KG1 (cell line): ENCODE results near the gene STX2.
"Not testable (repeated sequence)": the region's sequence is repeated elsewhere in the genome, so short reads cannot be mapped to it uniquely, and the experiment has no call there.

Source experiments
- DNase-seq: peaks from one replicate; lab custom pipeline; 2025; lab: John Stamatoyannopoulos, UW

The STX2 gene

GRCh38 chr12:130870442-130871285 lies 31.6 kb upstream of the STX2 start:
- DNase-seq: no peak

GRCh38 chr12:130868412-130868811 lies 29.4 kb upstream of the STX2 start:
- DNase-seq: no peak

GRCh38 chr12:130863298-130863697 lies 24.2 kb upstream of the STX2 start:
- DNase-seq: no peak

- DNase-seq: not testable (repeated sequence)
Measured at GRCh38 chr12:130862771-130863170, 23.7 kb upstream of the STX2 start.

DNA sequence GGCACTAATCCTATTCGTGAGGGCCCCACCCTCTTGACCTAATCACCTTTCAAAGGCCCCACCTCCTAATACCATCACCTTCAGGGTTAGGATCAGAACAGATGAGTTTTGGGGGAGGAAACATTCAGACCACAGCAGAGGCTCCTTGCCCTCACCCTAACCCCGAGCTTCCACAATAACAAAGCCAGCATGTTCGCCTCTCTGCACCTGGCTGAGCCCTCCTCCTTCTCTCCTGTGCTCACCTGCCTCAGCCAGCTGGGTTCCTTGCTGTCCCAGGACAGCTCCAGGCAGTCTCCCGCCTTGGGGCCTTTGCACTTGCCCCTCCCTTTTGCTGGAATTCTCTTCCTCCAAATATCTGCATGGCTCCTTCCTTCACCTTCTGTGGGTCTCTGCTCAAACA lies 23.1 kb upstream of the STX2 start:
- no peak for DNase-seq

DNA sequence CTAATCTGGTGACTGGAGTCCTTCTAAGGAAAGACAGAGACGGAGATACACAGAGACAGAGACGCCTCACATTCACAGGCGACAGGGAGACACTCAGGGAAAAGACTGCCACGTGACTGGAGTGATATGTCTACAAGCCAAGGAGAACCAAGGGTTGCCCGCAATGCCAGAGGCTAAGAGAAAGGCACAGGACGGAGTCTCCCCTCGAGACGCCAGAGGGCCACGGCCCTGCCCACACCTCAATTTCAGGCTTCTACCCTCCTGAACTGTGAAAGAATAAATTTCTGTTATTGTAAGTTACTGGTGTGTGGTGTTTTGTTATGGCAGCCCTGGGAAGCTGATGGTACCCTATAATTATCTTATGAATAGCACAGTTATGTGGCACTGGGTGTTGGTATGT lies 21.3 kb upstream of the STX2 start:
- no peak for DNase-seq

- no peak for DNase-seq
Measured at GRCh38 chr12:130859161-130859560, 20.1 kb upstream of the STX2 start.

- DNase-seq: no peak
Measured at GRCh38 chr12:130858084-130858483, 19.0 kb upstream of the STX2 start.

- no peak for DNase-seq
Measured at GRCh38 chr12:130856088-130856487, 17.0 kb upstream of the STX2 start.

GRCh38 chr12:130850418-130851021 lies 11.5 kb upstream of the STX2 start:
- DNase-seq: no peak

- no peak for DNase-seq
Measured at GRCh38 chr12:130849561-130850417, 10.7 kb upstream of the STX2 start.

DNA sequence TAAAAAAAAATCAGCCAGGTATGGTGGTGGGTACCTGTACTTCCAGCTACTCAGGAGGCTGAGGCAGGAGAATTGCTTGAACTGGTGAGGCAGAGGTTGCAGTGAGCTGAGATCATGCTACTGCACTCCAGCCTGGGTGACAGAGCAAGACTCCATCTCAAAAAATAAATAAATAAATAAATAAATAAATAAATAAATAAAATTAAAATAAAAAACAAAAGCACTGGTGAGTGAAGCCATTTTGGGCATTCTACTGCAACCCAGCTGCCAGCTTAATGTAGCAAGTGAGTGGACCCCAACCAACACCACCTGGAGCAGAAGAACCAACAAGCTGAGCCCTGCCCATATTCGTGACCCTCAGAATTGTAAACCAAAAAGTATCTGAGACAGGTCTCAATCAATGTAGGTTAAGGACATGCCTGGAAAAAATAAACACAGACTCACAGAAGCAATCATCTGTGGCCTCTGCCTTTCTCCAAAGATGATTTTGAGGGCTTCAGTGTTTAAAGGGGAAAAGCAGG lies 9.8 kb upstream of the STX2 start:
- not testable (repeated sequence) for DNase-seq

DNA sequence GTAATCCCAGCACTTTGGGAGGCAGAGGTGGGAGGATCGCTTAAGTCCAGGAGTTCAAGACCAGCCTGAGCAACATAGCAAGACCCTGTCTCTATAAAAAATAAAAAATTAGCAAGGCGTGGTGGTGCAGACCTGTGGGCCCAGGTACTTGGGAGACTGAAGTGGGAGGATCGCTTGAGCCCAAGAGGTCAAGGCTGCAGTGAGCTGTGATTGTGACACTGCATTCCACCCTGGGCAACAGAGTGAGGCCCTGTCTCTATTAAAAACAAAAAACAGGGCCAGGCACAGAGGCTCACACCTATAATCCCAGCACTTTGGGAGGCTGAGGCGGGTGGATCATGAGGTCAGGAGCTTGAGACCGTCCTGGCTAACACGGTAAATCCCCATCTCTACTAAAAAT lies 9.1 kb upstream of the STX2 start:
- DNase-seq: not testable (repeated sequence)

DNA sequence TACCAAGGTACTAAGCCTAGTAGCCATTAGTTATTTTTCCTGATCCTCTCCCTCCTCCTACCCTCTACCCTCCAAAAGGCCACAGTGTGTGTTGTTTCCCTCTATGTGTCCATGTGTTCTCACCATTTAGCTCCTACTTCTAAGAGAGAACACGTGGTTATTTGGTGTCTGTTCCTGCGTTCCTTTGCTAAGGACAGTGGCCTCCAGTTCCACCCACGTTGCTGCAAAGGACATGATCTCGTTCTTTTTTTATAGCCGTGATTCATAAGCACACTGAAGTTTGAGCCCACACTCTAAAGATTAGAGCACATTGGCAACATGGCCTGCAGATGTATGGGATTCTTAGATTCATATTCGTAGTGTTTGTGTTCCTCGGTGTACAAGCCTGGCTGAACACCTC lies 8.1 kb upstream of the STX2 start:
- no peak for DNase-seq

DNA sequence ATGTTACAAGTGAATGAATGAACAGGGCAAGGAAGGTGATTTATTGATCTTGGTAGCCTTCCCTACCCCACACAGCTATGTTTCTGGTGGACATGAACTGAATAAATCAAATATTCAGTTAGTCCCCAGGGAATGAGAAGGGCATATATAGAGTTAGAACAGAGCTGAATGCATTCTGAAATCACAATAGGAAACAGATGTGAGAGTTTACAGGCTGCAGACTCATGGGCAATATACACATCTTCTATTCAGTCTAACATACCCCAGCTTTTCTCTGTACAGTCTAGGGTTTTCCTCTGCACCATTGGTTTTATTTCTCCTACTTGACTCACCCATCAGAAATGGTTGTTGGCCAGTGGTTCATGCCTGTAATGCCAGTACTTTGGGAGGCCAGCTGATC lies 7.3 kb upstream of the STX2 start:
- no peak for DNase-seq

GRCh38 chr12:130839770-130840404 lies 837 bp upstream of the STX2 start:
- DNase-seq: no peak

- no peak for DNase-seq
Measured at GRCh38 chr12:130838284-130838950, 633 bp downstream of the STX2 start.

GRCh38 chr12:130835436-130835835 lies 3.6 kb downstream of the STX2 start:
- DNase-seq: no peak

DNA sequence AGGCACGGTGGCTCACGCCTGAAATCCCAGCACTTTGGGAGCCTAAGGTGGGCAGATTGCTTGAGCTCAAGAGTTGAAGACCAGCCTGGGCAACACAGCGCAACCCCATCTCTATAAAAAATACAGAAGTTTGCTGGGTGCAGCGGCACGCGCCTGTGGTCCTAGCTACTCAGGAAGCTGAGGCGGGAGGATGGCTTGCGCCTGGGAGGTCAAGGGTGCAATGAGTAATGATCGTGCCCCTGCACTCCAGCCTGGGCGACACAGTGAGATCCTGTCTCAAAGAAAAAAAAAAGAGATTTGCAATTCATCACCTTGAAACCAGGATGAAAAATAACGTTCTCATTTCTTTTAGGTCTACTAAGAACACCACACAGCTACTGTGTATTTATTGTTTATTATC lies 4.0 kb downstream of the STX2 start:
- DNase-seq: peak; percentile 55

GRCh38 chr12:130832561-130833209 lies 6.4 kb downstream of the STX2 start:
- no peak for DNase-seq

- DNase-seq: no peak
Measured at GRCh38 chr12:130831876-130832405, 7.1 kb downstream of the STX2 start.
